Fibroblast of lung (primary cell): ENCODE data around the gene OR5A1. TPM values are rescaled to one million over a fixed set of nuclear protein-coding genes. Genes with fewer than 3 reads are reported as not detected.

ENCODE experiments used
- DNase-seq, 2 donors: peaks; one replicate each; pipeline versions ENCODE4 v3.0.0 to v3.0.0-alpha.2; 2010; ENCODE audit warnings: low read depth in 2 of 2
- H2AFZ ChIP-seq: 2 replicates; pipeline ENCODE4 v1.5.1; 2012; ENCODE audit warnings: low read length, control low read depth, inconsistent platforms
- H3K27ac ChIP-seq: 2 replicates; pipeline ENCODE4 v1.5.1; 2011; ENCODE audit warnings: low read length, control low read depth; ENCODE audit not compliant: insufficient read depth
- H3K27me3 ChIP-seq: 2 replicates; pipeline ENCODE4 v1.5.1; 2011; ENCODE audit warnings: mild to moderate bottlenecking, low read length; ENCODE audit not compliant: control insufficient read depth, insufficient read depth
- H3K36me3 ChIP-seq: 2 replicates; pipeline ENCODE4 v1.5.1; 2011; ENCODE audit warnings: low read length; ENCODE audit not compliant: control insufficient read depth, insufficient read depth
- H3K4me1 ChIP-seq: 2 replicates; pipeline ENCODE4 v1.5.1; 2011; ENCODE audit warnings: low read length; ENCODE audit not compliant: control insufficient read depth, insufficient read depth; ENCODE audit errors: extremely low read depth
- H3K4me2 ChIP-seq: 2 replicates; pipeline ENCODE4 v1.5.1; 2011; ENCODE audit warnings: low read length, control low read depth; ENCODE audit not compliant: insufficient read depth; ENCODE audit errors: extremely low read depth
- H3K4me3 ChIP-seq, 4 experiments: fragments of 200-600 bp in 1 of 4; sonication (generic) in 1 of 4; replicated peaks in 1 of 4; 2 replicates each; pipeline ENCODE4 v1.5.1; 2011 to 2016; ENCODE audit warnings: low read length in 4 of 4, low read depth in 3 of 4, mild to moderate bottlenecking in 3 of 4, control low read depth in 2 of 4, inconsistent platforms in 1 of 4, mixed read lengths in 1 of 4; ENCODE audit not compliant: insufficient read depth in 1 of 4; ENCODE audit errors: control extremely low read depth in 1 of 4
- H3K79me2 ChIP-seq: 2 replicates; pipeline ENCODE4 v1.5.1; 2012; ENCODE audit warnings: mild to moderate bottlenecking, low read length, inconsistent platforms; ENCODE audit not compliant: control insufficient read depth, insufficient read depth
- H3K9ac ChIP-seq: 2 replicates; pipeline ENCODE4 v1.5.1; 2011; ENCODE audit warnings: mild to moderate bottlenecking, low read length, control low read depth; ENCODE audit not compliant: insufficient read depth
- H3K9me3 ChIP-seq: 2 replicates; pipeline ENCODE4 v1.5.1; 2012; ENCODE audit warnings: low read depth, low read length; ENCODE audit not compliant: control insufficient read depth, insufficient read depth
- H4K20me1 ChIP-seq: 2 replicates; pipeline ENCODE4 v1.5.1; 2011; ENCODE audit warnings: low read length; ENCODE audit not compliant: control insufficient read depth, insufficient read depth; ENCODE audit errors: extremely low read depth
- CTCF ChIP-seq, 2 donors: IDR thresholded peaks in 1 of 2; conservative IDR thresholded peaks in 1 of 2; 1 replicate in 1 of 2; 2 replicates in 1 of 2; pipeline ENCODE4 v1.5.1; 2011 to 2012; ENCODE audit warnings: low read length in 2 of 2, control low read depth in 1 of 2, inconsistent platforms in 1 of 2, low read depth in 1 of 2, mild to moderate bottlenecking in 1 of 2
- EZH2 ChIP-seq: IDR thresholded peaks from 2 replicates; pipeline ENCODE4 v1.5.1; 2012; ENCODE audit warnings: low read length, control low read depth, mild to moderate bottlenecking; ENCODE audit errors: missing control alignments
- polyA plus RNA-seq, 2 donors: library from polyadenylated mRNA; depleted of rRNA in 1 of 2; stranded (reverse) in 1 of 2; unstranded in 1 of 2; fragments of >200 nt; gene quantifications; 2 replicates each; pipeline ENCODE4 v1.2.1, GENCODE V29; 2011 to 2012; ENCODE audit warnings: missing spikeins in 1 of 2
- total RNA-seq: library from RNA; depleted of rRNA; stranded (reverse); fragments of >200 nt; gene quantifications from 2 replicates; pipeline ENCODE4 v1.2.1, GENCODE V29; 2014

OR5A1 gene
- total and polyA plus RNA-seq, 2 donors (not counting 1 experiment from before 2014, with no cell fraction given): not detected

- H3K4me2 ChIP-seq: no peak within 1 kb of the TSS
- DNase-seq: no peak
- H3K4me3 ChIP-seq: no peak within 1 kb of the TSS
- H3K9ac ChIP-seq: no peak within 1 kb of the TSS
- H3K36me3 ChIP-seq: no peaks in the 10 kb centered on the region
- no peaks in the 10 kb centered on the region for H3K27me3 ChIP-seq
- no peak within 1 kb of the TSS for H2AFZ ChIP-seq
- H3K4me1 ChIP-seq: no peaks in the 10 kb centered on the region
- TF ChIP-seq CTCF (conservative IDR thresholded peaks at IDR 0.05 in 1 of 2, IDR thresholded peaks at IDR 0.05 in 1 of 2; ENCODE audit: low read depth in 1 of 2, low read length in 2 of 2) (no peak), EZH2 (no peak)
- H3K27ac ChIP-seq: no peak within 1 kb of the TSS
- no peaks in the 10 kb centered on the region for H4K20me1 ChIP-seq
- H3K9me3 ChIP-seq: no peaks in the 10 kb centered on the region
- H3K79me2 ChIP-seq: no peaks in the 10 kb centered on the region
Observed at GRCh38 chr11:59426361-59427067, 9.8 kb upstream of the OR5A1 start, which contains the start of gene OR5A2. TSS of gene OR5A2 (minus strand) at chr11:59426413. CDS start at chr11:59422953, 3,460 bp downstream.

- no peak for TF ChIP-seq EZH2
- no peak for TF ChIP-seq CTCF (conservative IDR thresholded peaks at IDR 0.05 in 1 of 2, IDR thresholded peaks at IDR 0.05 in 1 of 2; ENCODE audit: low read depth in 1 of 2, low read length in 2 of 2)
- Histone ChIP-seq H3K9me3 (no peaks in the 10 kb centered on the region), H4K20me1 (no peaks in the 10 kb centered on the region), H2AFZ (no peak overlapping the region), H3K4me2 (no peak overlapping the region), H3K27me3 (no peaks in the 10 kb centered on the region), H3K4me3 (no peak overlapping the region), H3K27ac (no peak overlapping the region), H3K4me1 (no peaks in the 10 kb centered on the region), H3K36me3 (no peaks in the 10 kb centered on the region), H3K9ac (no peak overlapping the region), H3K79me2 (no peaks in the 10 kb centered on the region)
- no peak for DNase-seq
Observed at GRCh38 chr11:59427068-59427382, 9.2 kb upstream of the OR5A1 start.

- peak; percentile 22 to 53 for DNase-seq
- no peak overlapping the region for H3K4me3 ChIP-seq
- H3K4me1 ChIP-seq: no peaks in the 10 kb centered on the region
- H3K27ac ChIP-seq: no peak overlapping the region
- no peaks in the 10 kb centered on the region for H3K9me3 ChIP-seq
- H4K20me1 ChIP-seq: no peaks in the 10 kb centered on the region
- H3K4me2 ChIP-seq: no peak overlapping the region
- TF ChIP-seq CTCF (conservative IDR thresholded peaks at IDR 0.05 in 1 of 2, IDR thresholded peaks at IDR 0.05 in 1 of 2; ENCODE audit: low read depth in 1 of 2, low read length in 2 of 2) (peak; percentile 72 to 81), EZH2 (no peak)
- H3K9ac ChIP-seq: no peak overlapping the region
- H3K36me3 ChIP-seq: no peaks in the 10 kb centered on the region
- H3K27me3 ChIP-seq: no peaks in the 10 kb centered on the region
- H2AFZ ChIP-seq: no peak overlapping the region
- no peaks in the 10 kb centered on the region for H3K79me2 ChIP-seq
Observed at GRCh38 chr11:59429924-59430516, 6.2 kb upstream of the OR5A1 start.
